ENCODE measurements around the gene SPNS3.

The SPNS3 gene

DNA sequence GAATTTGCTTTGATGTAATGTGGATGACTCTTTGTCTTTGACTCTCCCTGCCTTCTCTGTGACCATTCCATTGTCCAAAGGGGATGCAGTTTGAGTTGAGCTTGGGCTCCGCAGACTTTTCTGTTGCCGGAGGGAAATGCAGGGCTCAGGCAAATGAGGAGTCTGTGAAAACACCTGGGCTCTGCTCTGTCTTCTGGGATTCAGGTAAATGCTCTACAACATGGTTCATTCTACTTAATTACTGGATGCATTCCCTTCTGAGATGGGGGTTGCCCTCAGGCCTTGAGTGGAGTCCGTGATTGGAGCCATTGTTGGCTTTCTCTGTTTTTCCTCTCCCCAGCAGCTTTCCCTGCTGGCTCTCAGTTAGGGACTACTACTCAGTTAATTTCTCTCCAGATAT, 38.5 kb downstream of the SPNS3 start:
- DNase-seq, result no peak

- DNase-seq, result no peak
These were observed 40.4 kb downstream of the SPNS3 start for GRCh38 chr17:4474093-4474492.

DNA sequence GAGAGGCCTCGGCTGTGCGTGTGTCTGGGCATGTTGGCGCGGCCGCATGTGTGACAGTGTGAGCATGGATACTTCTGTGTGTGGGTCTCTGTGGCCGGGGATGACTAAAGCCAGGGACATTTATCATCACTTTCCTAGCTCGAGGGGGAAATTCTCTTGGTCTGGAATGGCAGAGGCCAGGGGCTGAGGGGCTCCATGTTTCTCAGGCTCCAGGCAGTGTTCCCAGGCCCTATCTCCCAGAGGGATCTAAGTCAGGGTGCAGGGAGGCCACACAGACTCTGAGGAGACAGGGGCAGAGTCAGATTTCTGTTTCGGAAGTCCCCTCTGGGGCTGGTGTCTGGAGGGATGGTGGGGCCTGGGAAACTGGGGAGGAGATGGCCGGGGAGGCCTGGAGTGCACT, 41.3 kb downstream of the SPNS3 start:
- DNase-seq, result no peak

- DNase-seq, result no peak
These were observed 41.7 kb downstream of the SPNS3 start for GRCh38 chr17:4475463-4475862.

DNA sequence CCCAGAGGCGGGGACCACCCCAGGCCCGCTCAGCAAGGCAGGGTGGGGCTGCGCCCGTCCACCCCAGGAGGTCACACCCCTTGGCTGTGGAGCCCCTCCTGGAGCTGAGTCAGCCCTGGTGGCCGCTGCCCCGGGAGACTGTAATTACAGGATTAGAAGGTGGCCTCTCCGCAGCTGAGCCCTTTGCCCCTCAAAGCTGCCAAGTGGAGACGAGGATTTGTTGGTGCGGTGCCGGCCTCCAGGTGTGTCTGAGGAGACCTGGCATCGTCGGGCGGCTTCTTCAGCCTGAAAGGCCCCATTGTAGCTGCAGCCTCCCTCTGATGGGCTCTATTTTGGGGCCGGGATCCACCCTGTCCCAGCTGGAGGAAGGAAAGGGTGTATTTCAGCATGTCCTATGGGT, 42.3 kb downstream of the SPNS3 start:
- DNase-seq, result no peak

DNA sequence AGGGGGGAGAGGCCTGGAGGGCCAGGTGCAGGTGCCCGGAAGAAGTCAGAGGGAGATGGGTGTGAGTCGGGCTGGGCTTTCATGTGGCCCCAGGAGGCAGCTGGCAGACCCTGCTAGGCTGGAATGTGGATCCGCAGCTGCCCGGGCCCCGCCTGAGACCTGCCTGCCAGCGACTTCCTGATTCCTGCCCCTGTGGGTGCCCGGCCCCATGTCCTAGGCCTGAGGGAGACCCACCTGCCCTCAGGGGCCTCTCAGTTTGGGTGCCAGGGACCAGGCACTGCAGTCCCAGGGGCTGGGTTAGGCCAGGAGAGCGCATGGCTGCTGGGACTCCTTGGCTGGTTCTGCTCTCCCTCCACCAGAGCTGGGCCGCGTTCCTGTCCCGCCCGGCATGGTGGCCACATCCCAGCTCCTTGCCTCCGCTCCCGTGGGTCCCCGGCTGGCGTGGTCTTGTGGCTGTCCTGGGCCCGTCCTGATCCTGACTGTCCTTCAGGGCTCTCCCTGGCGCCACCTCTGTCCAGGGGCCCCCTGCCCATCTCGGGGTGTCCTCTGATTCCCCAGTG, 42.9 kb downstream of the SPNS3 start:
- DNase-seq, result no peak

DNA sequence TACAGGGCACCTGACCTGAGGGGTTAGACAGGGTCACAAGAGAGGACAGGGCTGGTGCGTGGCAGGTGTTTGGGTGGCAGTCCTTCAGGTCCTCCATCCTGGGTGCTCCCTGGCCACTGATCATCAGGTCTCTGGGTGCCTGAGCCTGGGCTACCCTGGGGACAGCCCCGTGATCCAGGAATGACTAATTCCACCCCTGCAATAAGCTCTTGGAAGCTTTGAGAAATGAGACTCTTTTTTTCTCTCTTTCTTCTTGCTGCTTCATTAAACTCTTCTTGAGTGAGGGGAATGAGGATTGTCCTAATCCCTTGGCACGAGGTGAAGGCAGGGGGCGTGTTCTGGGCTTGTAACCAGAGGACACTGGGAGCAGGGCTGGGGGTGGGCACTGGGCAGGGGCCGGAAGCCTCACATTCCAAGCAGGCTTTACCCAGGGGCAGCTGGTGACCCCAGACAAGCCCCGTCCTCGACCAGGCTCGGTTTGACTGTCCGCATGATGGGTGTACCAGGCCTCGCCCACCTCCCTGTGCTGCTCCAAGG, 43.6 kb downstream of the SPNS3 start:
- DNase-seq, result no peak

DNA sequence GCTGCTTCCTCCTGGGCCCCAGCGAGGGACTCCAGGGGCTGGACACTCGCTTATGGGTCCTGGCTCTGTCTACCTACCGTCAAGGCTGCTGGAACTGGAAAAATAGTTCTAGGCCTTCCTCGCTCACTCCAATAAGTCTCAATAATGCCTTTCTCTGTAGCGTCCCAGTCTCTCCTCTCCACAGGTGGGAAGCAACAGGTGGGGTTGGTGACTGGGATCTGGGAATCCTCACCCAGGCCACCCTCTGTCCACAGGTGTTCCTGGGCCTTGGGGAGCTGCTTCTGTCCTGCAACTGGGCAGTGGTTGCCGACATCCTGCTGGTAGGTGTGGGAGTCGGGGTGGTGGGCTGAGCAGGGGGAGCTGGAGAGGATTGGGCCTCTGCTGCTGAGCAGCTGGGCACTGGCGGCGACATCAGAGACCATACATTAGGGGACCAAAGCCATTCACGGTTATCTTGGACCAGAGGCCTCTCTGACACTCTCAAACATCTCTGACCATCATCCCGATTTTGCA, 44.6 kb downstream of the SPNS3 start:
- no peak for DNase-seq

- no peak for DNase-seq
These were observed 45.7 kb downstream of the SPNS3 start for GRCh38 chr17:4479340-4479981.

DNA sequence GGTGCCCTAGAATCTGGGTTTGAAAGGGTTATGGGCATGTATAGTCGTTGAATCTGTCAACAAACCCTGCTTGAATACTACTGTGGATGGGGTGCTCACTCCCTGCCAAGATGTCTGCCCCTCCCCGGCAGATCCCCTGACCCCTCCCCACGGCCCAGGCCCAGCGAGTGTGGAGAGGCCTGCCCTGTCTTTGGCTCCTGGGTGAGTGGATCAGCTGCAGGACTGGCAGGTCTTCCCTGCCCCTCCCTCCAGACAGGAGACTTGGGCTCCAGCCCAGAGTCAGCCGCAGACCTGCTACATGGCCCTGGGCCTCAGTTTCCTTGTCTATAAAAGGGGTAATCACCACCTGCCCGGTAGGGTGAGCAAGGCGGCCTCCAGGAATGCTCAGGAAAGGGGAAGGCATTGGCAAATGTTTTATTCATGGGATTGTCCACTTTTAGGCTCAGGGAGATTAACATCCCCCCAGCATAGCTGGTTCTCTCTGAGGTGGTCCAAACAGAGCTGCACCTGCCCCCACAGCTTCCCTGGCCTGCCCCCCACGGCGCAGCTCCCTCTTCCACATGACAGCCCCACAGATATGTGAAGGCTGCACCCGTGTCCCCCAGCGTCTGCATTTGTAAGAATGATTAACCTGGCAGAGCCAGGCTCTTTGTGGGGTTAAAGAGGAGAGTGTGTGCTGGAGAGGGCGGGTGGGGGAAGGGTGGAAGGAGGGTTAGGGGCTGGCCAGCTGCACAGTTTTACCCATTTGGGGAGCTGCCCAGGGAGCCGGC, 46.4 kb downstream of the SPNS3 start:
- DNase-seq, result no peak

DNA sequence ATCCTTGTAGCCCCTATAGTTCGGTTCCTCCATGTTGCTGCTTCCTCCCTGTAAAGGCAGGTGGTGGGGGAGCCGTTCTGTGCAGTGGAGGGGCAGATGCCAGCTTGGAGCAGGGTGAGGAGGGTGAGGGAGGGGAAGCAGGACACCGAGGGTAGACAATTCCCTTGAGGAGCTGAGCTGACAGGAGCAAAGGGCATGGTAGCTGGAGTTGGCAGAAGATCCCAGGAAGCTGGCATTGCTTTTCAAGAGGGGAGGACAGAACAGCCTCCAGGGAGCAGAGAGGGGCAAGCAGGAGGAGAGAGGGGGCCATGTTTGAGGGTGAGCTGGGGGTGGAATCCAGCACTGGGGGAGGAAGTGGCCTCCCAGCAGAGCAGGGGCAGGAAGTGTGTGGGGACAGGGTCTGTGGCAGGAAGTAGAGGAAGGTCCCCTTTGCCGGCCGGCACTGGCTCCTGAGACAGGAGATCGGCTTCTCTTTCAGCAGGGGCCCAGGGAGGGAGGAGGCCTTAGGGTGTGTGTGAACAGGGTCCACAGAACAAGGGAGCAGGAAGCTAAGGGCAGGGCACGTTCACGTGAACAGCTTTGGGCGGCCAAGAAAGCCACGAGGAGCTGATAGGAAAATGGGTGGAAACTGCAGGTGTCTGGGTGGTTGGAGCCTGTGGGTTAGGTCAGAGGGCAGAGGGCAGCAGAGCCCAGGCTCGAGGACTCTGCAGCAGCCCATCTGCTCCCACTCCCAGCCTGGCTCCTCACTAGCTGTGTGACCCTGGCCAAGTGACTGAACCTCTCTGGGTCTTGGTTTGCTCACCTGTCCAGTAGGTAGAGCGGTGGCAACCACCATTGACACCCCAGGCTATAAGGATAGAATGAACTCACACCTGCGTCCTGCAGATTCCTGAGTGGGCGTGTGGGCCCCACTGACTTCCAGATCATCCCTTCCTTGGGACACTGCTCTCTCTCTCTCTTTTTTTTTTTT, 47.5 kb downstream of the SPNS3 start:
- DNase-seq, result peak; percentile 55

DNA sequence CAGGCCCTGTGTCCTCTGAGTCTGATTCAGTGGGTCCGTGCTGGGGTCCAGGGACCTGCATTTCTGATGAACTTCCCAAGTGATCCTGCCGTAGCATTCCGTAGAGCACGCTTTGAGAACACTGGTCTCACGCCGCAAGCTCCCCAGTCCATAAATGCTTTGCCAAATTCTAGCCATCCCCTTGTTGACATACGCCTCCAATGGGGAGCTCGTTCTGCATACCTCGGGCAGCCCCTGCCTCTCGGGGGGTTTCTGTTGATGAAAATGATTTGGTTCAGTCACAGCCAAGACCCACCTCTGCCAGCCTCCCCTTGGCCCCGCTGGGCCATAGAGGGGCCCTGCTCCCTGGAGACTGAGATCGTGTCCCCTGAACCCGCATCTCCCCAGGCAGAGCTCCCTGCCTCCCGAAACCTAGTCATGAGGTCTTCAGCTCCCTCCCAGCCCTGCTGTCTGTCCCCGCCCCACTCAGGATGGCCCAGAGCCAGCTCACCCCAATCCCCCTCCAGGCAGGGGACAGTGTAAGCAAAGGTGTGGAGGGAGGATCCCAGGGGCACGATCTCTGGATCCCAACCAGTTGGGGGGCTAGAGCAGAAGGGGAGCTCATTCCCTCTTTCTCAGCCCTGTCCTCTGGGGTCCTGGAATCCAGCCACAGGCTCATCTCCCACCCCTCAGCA, 48.7 kb downstream of the SPNS3 start:
- no peak for DNase-seq

GRCh38 chr17:4483012-4483840, 49.5 kb downstream of the SPNS3 start:
- DNase-seq, result no peak

DNA sequence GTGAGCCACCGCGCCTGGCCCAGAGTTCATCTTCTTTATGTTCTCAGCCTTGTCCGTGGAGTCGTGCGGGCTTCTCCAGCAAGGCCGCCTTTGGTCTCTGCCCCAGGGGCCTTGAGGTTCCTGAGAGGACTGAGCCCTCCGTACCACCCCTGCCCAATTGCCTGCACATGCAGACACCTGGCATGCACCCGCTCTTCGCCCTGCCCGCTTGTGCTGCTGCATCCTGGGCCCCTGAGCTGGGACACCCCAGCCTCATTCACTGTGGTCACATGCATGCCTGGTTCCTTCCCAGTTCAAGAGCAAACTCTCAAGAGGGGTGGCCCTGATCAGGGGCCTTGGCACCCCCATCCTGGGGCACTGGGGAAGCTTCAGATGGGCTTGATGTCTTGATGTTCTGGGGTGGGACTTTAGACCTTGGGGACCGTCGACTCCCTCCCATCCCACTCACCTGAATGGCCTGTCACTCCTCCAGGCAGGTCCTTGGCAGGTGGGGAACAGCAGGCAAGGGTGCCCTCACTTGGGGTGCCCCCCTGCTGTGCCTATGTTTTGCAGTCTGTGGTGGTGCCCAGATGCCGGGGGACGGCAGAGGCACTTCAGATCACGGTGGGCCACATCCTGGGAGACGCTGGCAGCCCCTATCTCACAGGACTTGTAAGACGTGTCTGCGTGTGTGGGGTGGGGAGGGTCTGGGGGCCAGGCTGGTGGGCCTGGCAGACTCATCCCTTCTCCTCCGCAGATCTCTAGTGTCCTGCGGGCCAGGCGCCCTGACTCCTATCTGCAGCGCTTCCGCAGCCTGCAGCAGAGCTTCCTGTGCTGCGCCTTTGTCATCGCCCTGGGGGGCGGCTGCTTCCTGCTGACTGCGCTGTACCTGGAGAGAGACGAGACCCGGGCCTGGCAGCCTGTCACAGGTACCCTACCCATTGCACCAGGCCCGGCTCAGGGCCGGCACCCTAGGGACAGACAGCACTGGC, 52.2 kb downstream of the SPNS3 start:
- peak; percentile 81 for DNase-seq

DNA sequence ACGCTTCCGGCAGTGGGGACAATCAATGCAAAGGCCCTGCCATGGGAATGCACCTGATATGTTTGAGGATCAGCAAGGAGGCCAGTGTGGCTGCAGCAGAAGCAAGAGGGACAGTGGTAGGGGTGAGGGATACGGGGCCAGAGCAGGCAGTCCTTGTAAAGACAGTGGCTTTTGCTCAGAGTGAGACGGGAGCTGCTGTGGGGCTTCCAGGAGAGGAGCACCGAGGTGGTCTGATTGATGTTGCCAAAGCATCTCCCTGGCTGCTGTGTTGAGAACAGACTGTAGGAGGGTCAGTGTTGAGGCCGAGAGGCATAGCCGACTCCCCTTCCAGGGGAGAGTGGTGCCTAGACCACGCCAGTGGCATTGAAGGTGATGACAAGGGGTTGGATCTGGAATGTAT, 53.6 kb downstream of the SPNS3 start:
- no peak for DNase-seq

GRCh38 chr17:4487820-4488716, 54.3 kb downstream of the SPNS3 start:
- DNase-seq, result no peak

GRCh38 chr17:4488989-4489595, 55.4 kb downstream of the SPNS3 start:
- no peak for DNase-seq

GRCh38 chr17:4490109-4490591, 56.4 kb downstream of the SPNS3 start:
- DNase-seq, result no peak
